ENCODE results near the gene FBXL2.

Gene FBXL2

GRCh38 chr3:33277193-33277882 is at the start of gene FBXL2:
Gene FBXL2, plus strand, starts transcription at chr3:33277442. Its CDS starts 71 bp downstream, at chr3:33277513.
- peak; percentile 13 to 26 for DNase-seq

- DNase-seq, result no peak
These were observed 48.2 kb upstream of the FBXL2 start for GRCh38 chr3:33229066-33229465.

GRCh38 chr3:33229947-33230346 is 47.3 kb upstream of the FBXL2 start:
- DNase-seq, result no peak

GRCh38 chr3:33231756-33232465 is 45.3 kb upstream of the FBXL2 start:
- DNase-seq, result no peak

- no peak for DNase-seq
These were observed 43.4 kb upstream of the FBXL2 start for GRCh38 chr3:33233884-33234283.

- no peak for DNase-seq
These were observed 41.2 kb upstream of the FBXL2 start for GRCh38 chr3:33236005-33236404.

- no peak for DNase-seq
These were observed 39.8 kb upstream of the FBXL2 start for GRCh38 chr3:33237439-33237838.

- no peak for DNase-seq
These were observed 38.3 kb upstream of the FBXL2 start for GRCh38 chr3:33238923-33239322.

- no peak for DNase-seq
These were observed 37.0 kb upstream of the FBXL2 start for GRCh38 chr3:33240261-33240660.

GRCh38 chr3:33246786-33247185 is 30.5 kb upstream of the FBXL2 start:
- DNase-seq, result no peak

- no peak for DNase-seq
These were observed 26.5 kb upstream of the FBXL2 start for GRCh38 chr3:33250712-33251111.

GRCh38 chr3:33256249-33256648 is 21.0 kb upstream of the FBXL2 start:
- no peak for DNase-seq

GRCh38 chr3:33260104-33260503 is 17.1 kb upstream of the FBXL2 start:
- DNase-seq, result no peak

- no peak for DNase-seq
These were observed 7.9 kb upstream of the FBXL2 start for GRCh38 chr3:33269385-33269784.

GRCh38 chr3:33271324-33271723 is 5.9 kb upstream of the FBXL2 start:
- no peak for DNase-seq

GRCh38 chr3:33273628-33274027 is 3.6 kb upstream of the FBXL2 start:
- DNase-seq, result no peak

GRCh38 chr3:33278163-33278562 is 921 bp downstream of the FBXL2 start:
- no peak for DNase-seq

- no peak for DNase-seq
These were observed 10.5 kb downstream of the FBXL2 start for GRCh38 chr3:33287672-33288282.

- DNase-seq, result no peak
These were observed 22.3 kb downstream of the FBXL2 start for GRCh38 chr3:33299395-33300081.

- DNase-seq, result no peak
These were observed 35.1 kb downstream of the FBXL2 start for GRCh38 chr3:33312361-33312760.

GRCh38 chr3:33313331-33313730 is 36.1 kb downstream of the FBXL2 start:
- no peak for DNase-seq

- DNase-seq, result no peak
These were observed 37.8 kb downstream of the FBXL2 start for GRCh38 chr3:33314993-33315392.

- DNase-seq, result no peak
These were observed 38.6 kb downstream of the FBXL2 start for GRCh38 chr3:33315826-33316225.
